Neural crest cell (in vitro differentiated cells): ENCODE data around the gene PDIA2. TPM values are rescaled to one million over a fixed set of nuclear protein-coding genes. Genes with fewer than 3 reads are reported as not detected.

Source experiments
- DNase-seq: peaks from one replicate; pipeline ENCODE4 v3.0.0; 2021; ENCODE audit warnings: low read depth, mixed read lengths, low spot score
- H3K27ac Mint-ChIP-seq: one replicate; pipeline ENCODE4 v1.8.0; 2021; ENCODE audit warnings: mild to moderate bottlenecking, mixed read lengths; ENCODE audit not compliant: unreplicated experiment
- H3K27me3 Mint-ChIP-seq: 2 replicates; pipeline ENCODE4 v1.8.0; 2021; ENCODE audit warnings: low read depth, mild to moderate bottlenecking, mixed read lengths
- H3K36me3 Mint-ChIP-seq: 2 replicates; pipeline ENCODE4 v1.8.0; 2021; ENCODE audit warnings: low read depth, mild to moderate bottlenecking, mixed read lengths
- H3K4me1 Mint-ChIP-seq: 2 replicates; pipeline ENCODE4 v1.8.0; 2021; ENCODE audit warnings: mixed read lengths
- H3K4me3 Mint-ChIP-seq: one replicate; pipeline ENCODE4 v1.8.0; 2021; ENCODE audit warnings: mild to moderate bottlenecking, mixed read lengths
- H3K9me3 Mint-ChIP-seq: 2 replicates; pipeline ENCODE4 v1.8.0; 2021; ENCODE audit warnings: mixed read lengths
- CTCF ChIP-seq: fragments of 200-600 bp; sonication (generic); conservative IDR thresholded peaks from 2 replicates; pipeline ENCODE4 v1.5.0; 2021; ENCODE audit warnings: antibody characterized with exemption, mild to moderate bottlenecking
- total RNA-seq: library from RNA; stranded (reverse); gene quantifications from 2 replicates; pipeline ENCODE4 v1.2.1, GENCODE V29; 2021

The PDIA2 gene
- total RNA-seq, 1 donor from 2014 or later = 1.4 TPM

GRCh38 chr16:309476-309875, 26.5 kb downstream of the PDIA2 start:
- DNase-seq = no peak
- no peak overlapping the region for H3K27ac Mint-ChIP-seq
- no peaks in the 10 kb centered on the region for H3K9me3 Mint-ChIP-seq
- no peaks in the 10 kb centered on the region for H3K4me1 Mint-ChIP-seq
- peaks cover 2% of the 10 kb centered on the region for H3K36me3 Mint-ChIP-seq
- H3K4me3 Mint-ChIP-seq = no peak overlapping the region
- no peak for TF ChIP-seq CTCF
- no peaks in the 10 kb centered on the region for H3K27me3 Mint-ChIP-seq

- no peak for TF ChIP-seq CTCF
- DNase-seq = no peak
- H3K4me3 Mint-ChIP-seq = no peak overlapping the region
- H3K36me3 Mint-ChIP-seq = no peaks in the 10 kb centered on the region
- H3K27me3 Mint-ChIP-seq = no peaks in the 10 kb centered on the region
- peaks cover 5% of the 10 kb centered on the region for H3K4me1 Mint-ChIP-seq
- H3K9me3 Mint-ChIP-seq = no peaks in the 10 kb centered on the region
- no peak overlapping the region for H3K27ac Mint-ChIP-seq
These were observed 28.8 kb downstream of the PDIA2 start for GRCh38 chr16:311725-312124.

GRCh38 chr16:314351-314750, 31.4 kb downstream of the PDIA2 start:
- Mint-ChIP-seq H3K4me1 (peaks cover 22% of the 10 kb centered on the region), H3K27ac (no peak overlapping the region), H3K4me3 (no peak overlapping the region), H3K36me3 (no peaks in the 10 kb centered on the region), H3K9me3 (no peaks in the 10 kb centered on the region), H3K27me3 (no peaks in the 10 kb centered on the region)
- no peak for TF ChIP-seq CTCF
- no peak for DNase-seq

- H3K9me3 Mint-ChIP-seq = no peaks in the 10 kb centered on the region
- no peak overlapping the region for H3K4me3 Mint-ChIP-seq
- no peaks in the 10 kb centered on the region for H3K36me3 Mint-ChIP-seq
- H3K27ac Mint-ChIP-seq = no peak overlapping the region
- no peaks in the 10 kb centered on the region for H3K27me3 Mint-ChIP-seq
- no peak for TF ChIP-seq CTCF
- peaks cover 22% of the 10 kb centered on the region for H3K4me1 Mint-ChIP-seq
- DNase-seq = no peak
These were observed 31.9 kb downstream of the PDIA2 start for GRCh38 chr16:314795-315299.

GRCh38 chr16:316741-317464, 33.9 kb downstream of the PDIA2 start:
- DNase-seq = no peak
- H3K27ac Mint-ChIP-seq = peak overlapping the region; percentile 6

More at GRCh38 chr16:316741-317464, 33.9 kb downstream of the PDIA2 start:
- Mint-ChIP-seq H3K36me3 (no peaks in the 10 kb centered on the region), H3K9me3 (no peaks in the 10 kb centered on the region), H3K4me3 (no peak overlapping the region), H3K4me1 (peaks cover 22% of the 10 kb centered on the region), H3K27me3 (no peaks in the 10 kb centered on the region)
- no peak for TF ChIP-seq CTCF
